Gastroesophageal sphincter (tissue), 4 donors: ENCODE results near the gene FAM168A. TPM values are rescaled to one million over a fixed set of nuclear protein-coding genes. Genes with fewer than 3 reads are reported as not detected.

Source experiments
- ATAC-seq: fragments of 150-250 bp; one replicate; pipeline ENCODE4 v1.9.1; 2016; ENCODE audit warnings: mild to moderate bottlenecking, moderate library complexity
- H3K27ac ChIP-seq, 4 donors: fragments of 200-600 bp; sonication (generic) in 3 of 4; 1 replicate in 3 of 4; 2 replicates in 1 of 4; pipeline ENCODE4 v1.5.1; 2016 to 2019
- H3K27me3 ChIP-seq: fragments of 200-600 bp; sonication (generic); one replicate; pipeline ENCODE4 v1.5.1; 2019
- H3K36me3 ChIP-seq, 2 donors: fragments of 200-600 bp; sonication (generic); one replicate each; pipeline ENCODE4 v1.5.1; 2019; ENCODE audit warnings: control low read depth in 1 of 2
- H3K4me1 ChIP-seq, 3 donors: fragments of 200-600 bp; sonication (generic); 1 replicate in 2 of 3; 2 replicates in 1 of 3; pipeline ENCODE4 v1.5.1; 2016 to 2019; ENCODE audit warnings: control low read depth in 2 of 3
- H3K4me3 ChIP-seq, 2 donors: fragments of 200-600 bp; sonication (generic); one replicate each; pipeline ENCODE4 v1.5.1; 2019; ENCODE audit warnings: mild to moderate bottlenecking in 1 of 2, moderate library complexity in 1 of 2
- H3K9me3 ChIP-seq, 3 donors: fragments of 200-600 bp; sonication (generic); one replicate each; pipeline ENCODE4 v1.5.1; 2017 to 2019; ENCODE audit warnings: control low read depth in 2 of 3
- EP300 ChIP-seq: sonication (generic); formaldehyde crosslinking; IDR thresholded peaks from one replicate; pipeline ENCODE4 v1.6.1; 2017; ENCODE audit warnings: antibody characterized with exemption, mild to moderate bottlenecking
- POLR2A ChIP-seq, 2 donors: fragments of 450-650 bp; IDR thresholded peaks; one replicate each; pipeline ENCODE4 v1.6.1; 2017; ENCODE audit warnings: antibody characterized with exemption in 2 of 2, mild to moderate bottlenecking in 2 of 2, moderate library complexity in 1 of 2
- POLR2AphosphoS5 ChIP-seq: sonication (generic); formaldehyde crosslinking; IDR thresholded peaks from one replicate; pipeline ENCODE4 v1.6.1; 2017; ENCODE audit warnings: antibody characterized with exemption
- WGBS, 2 donors: methylation state at CpG; one replicate each; pipeline ENCODE4 v1.1.5; 2018; ENCODE audit warnings: low coverage in 1 of 2; 5-methylcytosine and 5-hydroxymethylcytosine counted together
- total RNA-seq, 4 donors: library from RNA; depleted of rRNA; stranded (reverse); fragments of >200 nt; gene quantifications; one replicate each; pipeline ENCODE4 v1.1.0, GENCODE V29; 2016
- TF ChIP-seq, protein P1 (sequence below), 4 experiments: fragments of 200-600 bp in 2 of 4; fragments of 450-650 bp in 2 of 4; sonication (generic) in 1 of 4; IDR thresholded peaks; one replicate each; pipeline ENCODE4 v1.5.1; 2017 to 2019; ENCODE audit warnings: antibody characterized with exemption in 4 of 4, mild to moderate bottlenecking in 2 of 4, moderate library complexity in 2 of 4

Gene FAM168A
- total RNA-seq, 4 donors from 2014 or later = 27.5 to 51.8 (median 42.0) TPM

DNA sequence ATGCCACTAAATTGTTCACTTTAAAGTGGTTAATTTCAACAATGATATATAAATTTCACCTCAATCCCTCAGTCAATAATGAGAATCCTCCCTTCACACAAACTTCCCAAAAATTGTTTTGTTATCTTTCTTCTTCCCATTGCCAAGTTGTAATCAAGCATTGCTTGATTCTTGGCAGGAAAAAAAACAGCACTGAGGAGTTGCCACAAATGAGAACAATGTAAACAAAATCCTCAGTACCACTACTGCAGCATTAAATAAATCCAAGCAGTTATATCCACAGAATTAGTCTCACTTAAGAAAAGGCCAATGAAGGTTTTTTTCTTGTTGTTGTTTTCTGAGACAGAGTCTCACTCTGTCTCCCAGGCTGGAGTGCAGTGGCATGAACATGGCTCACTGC is 38.2 kb downstream of the FAM168A start:
- no peak for ATAC-seq
- Histone ChIP-seq H3K9me3 (no peaks in the 10 kb centered on the region), H3K27me3 (no peaks in the 10 kb centered on the region), H3K27ac (no peak overlapping the region), H3K4me3 (no peak overlapping the region), H3K36me3 (no peaks in the 10 kb centered on the region), H3K4me1 (peaks cover 0 to 14% (median 0%) of the 10 kb centered on the region in 3 donors)
- no peak for TF ChIP-seq POLR2A (IDR thresholded peaks at IDR 0.05)
- no peak for TF ChIP-seq POLR2AphosphoS5
- TF ChIP-seq EP300 = no peak
- TF ChIP-seq, protein P1, sequence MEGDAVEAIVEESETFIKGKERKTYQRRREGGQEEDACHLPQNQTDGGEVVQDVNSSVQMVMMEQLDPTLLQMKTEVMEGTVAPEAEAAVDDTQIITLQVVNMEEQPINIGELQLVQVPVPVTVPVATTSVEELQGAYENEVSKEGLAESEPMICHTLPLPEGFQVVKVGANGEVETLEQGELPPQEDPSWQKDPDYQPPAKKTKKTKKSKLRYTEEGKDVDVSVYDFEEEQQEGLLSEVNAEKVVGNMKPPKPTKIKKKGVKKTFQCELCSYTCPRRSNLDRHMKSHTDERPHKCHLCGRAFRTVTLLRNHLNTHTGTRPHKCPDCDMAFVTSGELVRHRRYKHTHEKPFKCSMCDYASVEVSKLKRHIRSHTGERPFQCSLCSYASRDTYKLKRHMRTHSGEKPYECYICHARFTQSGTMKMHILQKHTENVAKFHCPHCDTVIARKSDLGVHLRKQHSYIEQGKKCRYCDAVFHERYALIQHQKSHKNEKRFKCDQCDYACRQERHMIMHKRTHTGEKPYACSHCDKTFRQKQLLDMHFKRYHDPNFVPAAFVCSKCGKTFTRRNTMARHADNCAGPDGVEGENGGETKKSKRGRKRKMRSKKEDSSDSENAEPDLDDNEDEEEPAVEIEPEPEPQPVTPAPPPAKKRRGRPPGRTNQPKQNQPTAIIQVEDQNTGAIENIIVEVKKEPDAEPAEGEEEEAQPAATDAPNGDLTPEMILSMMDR (IDR thresholded peaks at IDR 0.05) = no peak

DNA sequence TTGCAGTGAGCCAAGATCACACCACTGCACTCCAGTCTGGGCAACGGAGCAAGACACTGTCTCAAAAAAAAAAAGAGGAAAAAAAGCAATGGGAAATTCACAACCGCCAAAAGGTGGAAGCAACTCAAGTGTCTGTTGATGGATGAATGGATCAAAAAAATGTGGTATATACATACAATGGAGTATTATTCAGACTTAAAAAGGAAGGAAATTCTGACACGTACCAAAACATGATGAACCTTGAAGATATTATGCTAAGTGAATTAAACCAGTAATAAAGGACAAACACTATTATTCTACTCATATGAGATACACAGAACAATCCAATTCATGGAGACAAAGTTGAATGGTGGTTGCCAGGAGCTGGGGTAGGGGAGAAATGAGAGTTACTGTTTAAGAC is 40.9 kb downstream of the FAM168A start:
- TF ChIP-seq, protein P1 (IDR thresholded peaks at IDR 0.05) = no peak
- TF ChIP-seq POLR2A (IDR thresholded peaks at IDR 0.05) (no peak), EP300 (no peak)
- Histone ChIP-seq H3K36me3 (no peaks in the 10 kb centered on the region), H3K27me3 (no peaks in the 10 kb centered on the region), H3K4me3 (no peak overlapping the region), H3K27ac (no peak overlapping the region), H3K4me1 (peaks cover 0 to 27% (median 0%) of the 10 kb centered on the region in 3 donors), H3K9me3 (no peaks in the 10 kb centered on the region)
- WGBS, 2 donors = 87 to 90% methylated on average over 3 of the region's 3 CpGs
- no peak for ATAC-seq

DNA sequence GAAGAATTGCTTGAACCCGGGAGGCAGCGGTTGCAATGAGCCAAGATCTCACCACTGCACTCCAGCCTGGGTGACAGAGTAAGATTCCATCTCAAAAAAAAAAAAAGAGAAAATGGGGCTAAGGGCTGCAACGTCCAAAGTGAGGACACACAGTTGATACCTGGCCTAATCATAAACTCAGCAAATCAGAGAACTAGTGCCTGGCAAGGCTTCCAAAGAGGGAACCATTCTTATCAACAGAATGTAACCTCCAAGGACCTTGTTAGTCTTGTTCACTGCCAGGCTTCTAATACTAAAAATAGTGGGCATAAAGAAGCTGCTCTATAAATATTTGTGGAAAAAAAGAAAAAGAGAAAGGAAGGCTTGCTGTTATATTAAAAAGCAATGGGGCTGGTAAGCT is 42.3 kb downstream of the FAM168A start:
- no peaks in the 10 kb centered on the region for H3K36me3 ChIP-seq
- no peak overlapping the region for H3K4me3 ChIP-seq
- no peak for ATAC-seq
- no peaks in the 10 kb centered on the region for H3K27me3 ChIP-seq
- H3K27ac ChIP-seq = no peak overlapping the region
- WGBS, 2 donors = 86 to 89% methylated on average over 3 of the region's 3 CpGs
- H3K9me3 ChIP-seq = no peaks in the 10 kb centered on the region
- no peak for TF ChIP-seq EP300
- TF ChIP-seq, protein P1 (IDR thresholded peaks at IDR 0.05) = no peak
- peaks cover 0 to 37% (median 0%) of the 10 kb centered on the region in 3 donors for H3K4me1 ChIP-seq

DNA sequence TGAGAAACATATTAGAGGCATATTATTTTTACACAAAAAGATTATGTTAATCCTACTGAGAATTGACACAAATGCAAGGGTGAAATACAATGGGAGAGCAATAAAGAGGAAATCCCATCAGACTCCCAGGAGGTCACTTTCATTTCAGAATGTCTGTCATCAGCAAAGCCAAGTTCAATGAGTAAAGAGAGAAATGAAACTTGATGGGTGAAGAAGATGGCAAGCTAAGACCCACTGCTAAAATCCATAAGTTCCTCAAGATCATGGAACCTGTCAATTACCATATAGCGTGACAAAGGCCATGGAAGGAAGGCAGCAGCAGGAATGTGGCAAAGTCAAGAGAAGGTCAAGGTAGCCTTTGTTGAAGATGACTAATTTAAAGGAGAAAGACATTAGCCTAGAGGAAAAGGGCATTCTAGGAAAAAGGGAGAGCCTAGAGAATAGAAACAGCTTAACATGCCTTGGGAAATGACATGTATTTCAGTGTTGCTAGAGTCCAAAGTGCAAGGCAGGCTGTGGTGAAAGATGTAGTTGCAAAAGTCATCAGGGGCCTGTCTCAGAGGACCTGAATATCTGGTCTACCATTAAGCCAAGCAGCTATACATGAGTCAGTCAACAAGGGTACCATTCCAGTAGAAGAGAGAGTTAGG is 43.1 kb downstream of the FAM168A start:
- H3K4me1 ChIP-seq = peaks cover 0 to 34% (median 0%) of the 10 kb centered on the region in 3 donors
- WGBS, 2 donors = 38 to 86% methylated on average over 1 of the region's 1 CpG

DNA sequence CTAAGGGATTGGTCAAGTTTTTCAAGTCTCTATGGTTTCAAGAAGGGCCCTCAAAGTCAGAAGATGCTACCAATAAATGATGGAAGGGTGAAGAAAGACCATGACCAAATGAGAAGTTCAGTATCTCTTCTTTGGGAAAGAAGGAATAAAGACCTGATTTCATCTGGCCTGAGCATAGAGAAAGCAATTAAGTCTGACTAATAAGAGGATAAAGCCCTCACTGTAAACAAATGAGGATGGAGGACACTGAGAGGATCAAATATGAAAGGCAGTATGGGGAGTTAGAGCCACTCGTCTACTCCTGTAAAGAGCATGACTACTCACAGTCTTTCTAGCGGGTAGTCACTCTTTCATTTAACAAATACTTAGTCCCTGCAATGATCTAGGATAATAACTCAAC is 44.6 kb downstream of the FAM168A start:
- Histone ChIP-seq H3K27ac (no peak overlapping the region), H3K4me1 (peaks cover 0 to 29% (median 0%) of the 10 kb centered on the region in 3 donors), H3K9me3 (no peaks in the 10 kb centered on the region), H3K27me3 (no peaks in the 10 kb centered on the region), H3K36me3 (no peaks in the 10 kb centered on the region), H3K4me3 (no peak overlapping the region)
- TF ChIP-seq POLR2AphosphoS5 (no peak), POLR2A (IDR thresholded peaks at IDR 0.05) (no peak), EP300 (no peak)
- TF ChIP-seq, protein P1 (IDR thresholded peaks at IDR 0.05) = no peak
- no peak for ATAC-seq
- WGBS, 2 donors = 75% methylated on average over 2 of the region's 2 CpGs; no CpG with 5 or more reads in 1 of the 2 donors

More for the DNA sequence above, 43.1 kb downstream of the FAM168A start:
- TF ChIP-seq POLR2AphosphoS5 (no peak), POLR2A (IDR thresholded peaks at IDR 0.05) (no peak), EP300 (no peak)
- TF ChIP-seq, protein P1 (IDR thresholded peaks at IDR 0.05) = no peak
- no peak overlapping the region for H3K4me3 ChIP-seq
- no peak for ATAC-seq
- no peaks in the 10 kb centered on the region for H3K36me3 ChIP-seq
- no peak overlapping the region for H3K27ac ChIP-seq
- H3K27me3 ChIP-seq = no peaks in the 10 kb centered on the region
- no peaks in the 10 kb centered on the region for H3K9me3 ChIP-seq
